Large intestine (tissue), 3 donors: ENCODE measurements around the gene CARHSP1. TPM values are rescaled to one million over a fixed set of nuclear protein-coding genes. Genes with fewer than 3 reads are reported as not detected.

ENCODE experiments used
- DNase-seq, 2 donors: peaks; one replicate each; pipeline versions ENCODE4 v3.0.0 to v3.0.0-alpha.2; 2013
- H3K27ac ChIP-seq: one replicate; pipeline ENCODE4 v1.5.1; 2013; ENCODE audit warnings: low read length
- H3K27me3 ChIP-seq: 2 replicates; pipeline ENCODE4 v1.6.1; 2013; ENCODE audit warnings: low read length; ENCODE audit not compliant: control insufficient read depth, insufficient read depth
- H3K36me3 ChIP-seq: 2 replicates; pipeline ENCODE4 v1.6.1; 2013; ENCODE audit warnings: low read length; ENCODE audit not compliant: control insufficient read depth, insufficient read depth
- H3K4me1 ChIP-seq: one replicate; pipeline ENCODE4 v1.6.1; 2013; ENCODE audit warnings: low read length; ENCODE audit not compliant: control insufficient read depth, insufficient read depth
- H3K4me3 ChIP-seq: one replicate; pipeline ENCODE4 v1.5.1; 2013; ENCODE audit warnings: low read length
- H3K9me3 ChIP-seq: one replicate; pipeline ENCODE4 v1.6.1; 2013; ENCODE audit warnings: mild to moderate bottlenecking, low read depth, low read length, moderate library complexity; ENCODE audit not compliant: control insufficient read depth
- WGBS: methylation state at CpG from one replicate; pipeline ENCODE4 v1.1.5; 2013; ENCODE audit warnings: low lambda C conversion rate; ENCODE audit not compliant: insufficient coverage; 5-methylcytosine and 5-hydroxymethylcytosine counted together
- polyA plus RNA-seq: library from polyadenylated mRNA; unstranded; fragments of 120-200 nt; gene quantifications from one replicate; pipeline ENCODE4 v1.2.1, GENCODE V29; 2013

CARHSP1 gene
- polyA plus RNA-seq, 1 donor: 81.0 TPM

DNA sequence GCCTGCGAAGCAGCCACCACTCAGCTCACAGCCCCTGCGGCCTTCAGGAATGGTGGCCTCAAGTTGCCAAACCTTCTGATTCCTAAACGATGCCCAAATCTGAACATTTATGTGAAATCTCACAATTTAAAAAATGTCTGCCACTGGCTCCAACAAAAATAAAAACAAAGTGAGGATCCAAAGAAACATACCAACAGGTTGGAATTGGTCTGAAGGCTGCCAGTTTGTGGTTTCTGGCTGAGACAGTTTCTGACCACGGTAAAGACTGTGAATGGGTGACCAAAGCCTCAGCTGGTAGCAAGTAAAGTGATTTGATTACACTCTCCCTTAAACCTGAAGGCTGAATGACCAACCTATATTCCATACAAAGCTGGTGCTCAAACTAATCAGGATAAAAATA is 38.3 kb upstream of the CARHSP1 start:
- no peak for DNase-seq
- no peaks in the 10 kb centered on the region for H3K9me3 ChIP-seq
- no CpG with 5 or more reads among the region's 4 CpGs for WGBS
- no peak overlapping the region for H3K27ac ChIP-seq
- H3K4me3 ChIP-seq: no peak overlapping the region
- H3K4me1 ChIP-seq: peaks cover 36% of the 10 kb centered on the region
- peaks cover 89% of the 10 kb centered on the region for H3K36me3 ChIP-seq
- no peaks in the 10 kb centered on the region for H3K27me3 ChIP-seq

DNA sequence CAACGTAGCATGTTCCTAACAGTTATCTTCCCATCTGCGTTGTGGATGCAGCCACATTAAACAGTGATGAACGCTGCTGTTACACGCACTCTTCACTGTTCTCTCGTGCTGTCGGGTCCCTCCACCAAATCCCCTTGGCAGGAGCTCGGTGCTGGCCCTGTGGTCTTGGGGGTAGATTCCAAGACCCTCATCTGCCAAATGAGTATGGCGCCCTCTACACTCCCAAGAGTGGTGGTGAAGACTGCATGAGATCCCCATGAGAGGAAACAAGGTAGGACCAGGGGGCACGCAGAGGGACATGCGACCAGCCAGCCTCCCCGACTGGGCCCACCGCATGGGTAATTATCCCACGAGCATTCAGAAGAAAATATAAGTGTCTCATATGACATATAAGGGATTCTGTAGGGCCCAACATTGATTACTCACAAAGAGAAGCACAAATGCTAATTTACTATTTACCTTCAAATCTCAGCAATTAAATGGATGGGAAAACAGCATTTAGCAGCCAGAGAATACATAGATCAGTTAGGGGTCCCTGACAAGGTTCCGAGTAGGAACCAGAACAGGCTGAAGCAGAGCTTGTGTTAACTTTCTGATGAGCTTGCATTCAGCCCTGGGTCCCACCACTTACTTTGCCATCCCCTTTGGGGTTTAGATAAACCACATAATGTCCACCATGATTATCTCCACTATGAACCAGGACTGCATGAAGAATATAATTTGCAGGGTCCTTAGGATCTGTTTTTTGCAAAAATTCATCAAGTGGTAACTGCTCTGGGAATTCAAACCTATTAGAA is 37.2 kb upstream of the CARHSP1 start:
- Histone ChIP-seq H3K27me3 (no peaks in the 10 kb centered on the region), H3K36me3 (peaks cover 96% of the 10 kb centered on the region), H3K4me3 (no peak overlapping the region), H3K4me1 (peaks cover 28% of the 10 kb centered on the region), H3K27ac (no peak overlapping the region), H3K9me3 (no peaks in the 10 kb centered on the region)
- DNase-seq: no peak
- 100% methylated on average over 1 of the region's 14 CpGs for WGBS

DNA sequence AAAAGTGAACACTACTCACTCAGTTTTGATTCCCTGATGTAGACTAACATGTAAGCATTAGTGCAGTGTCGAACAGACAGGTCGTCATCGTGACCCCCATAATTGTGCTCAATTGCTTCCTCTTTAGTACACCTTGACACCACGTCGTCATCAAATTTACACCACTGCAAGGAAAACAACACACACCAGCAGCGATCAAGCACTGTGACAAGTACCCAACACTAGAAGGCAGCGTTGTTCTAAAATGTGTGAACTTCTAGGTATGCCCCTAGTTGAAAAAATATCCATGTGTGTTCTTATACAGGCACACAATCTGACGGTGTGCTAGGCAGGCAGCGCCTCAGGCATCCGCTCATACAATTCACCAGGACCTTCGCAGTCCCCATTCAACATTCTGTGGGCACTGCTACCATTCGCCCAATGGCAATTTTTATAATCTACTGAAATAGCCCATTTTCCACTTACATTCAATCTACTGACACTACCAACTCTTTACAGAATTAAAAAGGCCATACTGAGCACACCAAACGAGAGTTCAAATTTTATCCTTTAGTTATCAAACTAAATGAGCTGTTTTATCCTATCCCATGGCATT is 36.5 kb upstream of the CARHSP1 start:
- peaks cover 95% of the 10 kb centered on the region for H3K36me3 ChIP-seq
- 52% methylated on average over 2 of the region's 13 CpGs for WGBS
- peaks cover 21% of the 10 kb centered on the region for H3K4me1 ChIP-seq
- H3K4me3 ChIP-seq: no peak overlapping the region
- no peaks in the 10 kb centered on the region for H3K9me3 ChIP-seq
- H3K27me3 ChIP-seq: no peaks in the 10 kb centered on the region
- peak in 1 of 2 donors; percentile 32 for DNase-seq
- H3K27ac ChIP-seq: no peak overlapping the region

DNA sequence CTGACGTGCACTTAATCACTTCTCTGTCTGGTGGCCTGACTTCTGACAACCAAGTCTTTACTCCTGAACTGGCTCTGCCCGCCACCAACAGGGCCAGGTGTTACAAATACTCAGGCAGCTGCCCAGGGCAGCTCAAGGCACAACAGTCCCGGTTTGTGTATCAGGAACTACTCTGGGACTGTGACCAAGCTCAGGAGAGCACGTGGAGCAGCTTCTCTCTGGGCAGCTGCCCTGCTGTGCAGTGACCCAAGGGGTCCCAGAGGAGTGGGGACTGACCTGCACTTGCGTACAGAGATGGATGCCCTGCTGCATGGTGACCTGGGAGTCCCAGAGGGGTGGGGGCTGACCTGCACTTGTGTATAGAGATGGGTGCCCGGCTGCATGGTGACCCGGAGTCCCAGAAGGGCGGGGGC is 35.2 kb upstream of the CARHSP1 start:
- Histone ChIP-seq H3K27ac (no peak overlapping the region), H3K9me3 (no peaks in the 10 kb centered on the region), H3K27me3 (no peaks in the 10 kb centered on the region), H3K4me1 (peaks cover 11% of the 10 kb centered on the region), H3K36me3 (peaks cover 97% of the 10 kb centered on the region), H3K4me3 (no peak overlapping the region)
- no peak for DNase-seq
- WGBS: no CpG with 5 or more reads among the region's 8 CpGs

DNA sequence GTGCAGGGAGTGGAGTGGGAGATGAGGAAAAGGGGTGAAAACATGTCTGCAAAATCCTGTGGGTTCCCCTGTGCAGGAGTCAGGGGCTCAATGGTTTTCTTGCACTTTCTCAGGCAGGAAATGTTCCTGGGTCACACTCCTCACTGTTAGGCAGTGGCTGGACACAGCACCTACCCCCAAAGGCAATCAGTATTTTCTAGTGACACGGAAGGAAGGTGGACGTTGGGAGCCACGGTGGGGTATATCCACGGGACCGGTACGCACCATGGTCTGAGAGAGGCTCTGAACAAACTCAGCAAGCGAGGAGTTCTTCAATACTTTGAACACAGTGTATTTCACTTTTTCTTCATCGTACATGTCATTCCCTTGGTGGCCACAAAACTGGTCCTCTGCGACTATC is 34.2 kb upstream of the CARHSP1 start:
- no peak for DNase-seq
- peaks cover 97% of the 10 kb centered on the region for H3K36me3 ChIP-seq

DNA sequence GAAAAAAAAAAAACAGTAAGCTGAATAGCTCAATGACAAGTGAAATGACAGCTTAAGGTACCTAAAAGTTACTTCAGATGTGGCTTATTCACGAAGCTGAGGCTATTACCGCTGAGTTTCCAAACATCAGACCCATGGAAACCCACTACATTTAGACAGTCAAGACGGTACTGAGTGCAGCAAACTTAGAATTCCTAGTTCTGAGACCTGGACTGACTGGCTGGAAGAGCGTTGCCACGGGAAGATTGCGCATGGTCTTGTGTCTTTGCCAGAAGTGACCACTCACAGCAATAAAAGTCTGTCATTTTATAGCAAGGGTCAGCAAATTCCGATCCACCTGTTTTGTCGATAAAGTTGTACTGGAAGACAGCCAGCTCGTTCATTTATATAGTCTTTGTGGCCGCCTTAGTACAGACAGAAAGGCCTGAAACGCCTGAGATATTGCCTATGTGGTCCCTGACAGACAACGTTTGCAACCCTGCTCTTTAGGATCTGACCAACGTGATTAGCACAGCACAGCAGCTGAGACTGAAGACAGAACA is 32.6 kb upstream of the CARHSP1 start:
- Histone ChIP-seq H3K9me3 (no peaks in the 10 kb centered on the region), H3K27ac (no peak overlapping the region), H3K36me3 (peaks cover 97% of the 10 kb centered on the region), H3K27me3 (no peaks in the 10 kb centered on the region), H3K4me1 (no peaks in the 10 kb centered on the region), H3K4me3 (no peak overlapping the region)
- DNase-seq: no peak
- no CpG with 5 or more reads among the region's 13 CpGs for WGBS

More for the DNA sequence above, 34.2 kb upstream of the CARHSP1 start:
- Histone ChIP-seq H3K27me3 (no peaks in the 10 kb centered on the region), H3K27ac (no peak overlapping the region), H3K9me3 (no peaks in the 10 kb centered on the region), H3K4me1 (peaks cover 2% of the 10 kb centered on the region), H3K4me3 (no peak overlapping the region)
- WGBS: 100% methylated on average over 2 of the region's 9 CpGs

DNA sequence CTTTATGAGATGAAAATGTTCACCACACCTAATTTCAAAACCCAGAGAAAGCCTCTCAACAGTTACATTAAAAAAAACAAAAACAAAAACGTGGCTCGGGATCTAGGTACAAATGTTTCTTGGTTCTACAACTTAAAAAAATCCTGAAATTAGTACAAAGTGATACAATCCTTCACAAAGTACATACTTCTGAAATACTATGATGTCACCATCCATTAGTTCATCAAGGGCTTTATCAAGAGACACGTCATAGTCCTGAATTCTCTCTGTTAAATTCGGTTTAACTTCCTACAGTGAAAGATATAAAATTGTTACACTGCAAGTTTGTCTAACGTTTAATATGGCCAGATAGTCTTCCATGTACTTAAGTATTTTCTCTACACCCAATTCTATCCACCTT is 31.5 kb upstream of the CARHSP1 start:
- Histone ChIP-seq H3K9me3 (no peaks in the 10 kb centered on the region), H3K4me3 (no peak overlapping the region), H3K27ac (no peak overlapping the region), H3K4me1 (no peaks in the 10 kb centered on the region), H3K36me3 (peaks cover 97% of the 10 kb centered on the region), H3K27me3 (no peaks in the 10 kb centered on the region)
- WGBS: 94% methylated on average over 4 of the region's 5 CpGs
- DNase-seq: no peak

DNA sequence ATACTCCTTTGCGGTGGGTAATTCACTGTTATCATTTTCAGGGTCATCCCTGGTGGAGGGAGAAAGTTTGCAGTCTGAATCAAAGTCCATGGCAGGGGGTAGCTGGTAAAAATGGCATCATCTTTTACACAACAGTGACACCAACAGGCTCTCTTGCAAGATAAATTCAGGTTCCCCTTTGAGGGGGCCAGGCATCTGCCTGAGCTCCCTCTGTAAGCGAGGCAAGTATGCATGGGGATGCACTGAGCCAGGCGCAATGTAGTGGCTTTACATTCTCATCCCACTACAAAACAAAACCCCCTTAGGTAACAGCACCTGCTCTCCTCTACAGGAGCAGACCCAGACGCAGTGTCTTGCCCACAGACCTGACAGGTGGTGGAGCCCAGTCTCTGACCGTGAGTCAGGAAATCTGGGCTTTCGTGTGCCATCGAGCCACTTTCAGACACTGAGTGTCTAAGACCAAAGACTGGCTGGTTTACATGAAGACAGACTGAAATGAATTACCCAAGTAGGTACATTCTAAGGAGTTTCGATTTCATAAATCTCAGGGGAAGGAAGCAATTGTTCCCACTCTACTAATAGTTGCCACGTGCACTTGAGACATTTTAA is 31.0 kb upstream of the CARHSP1 start:
- Histone ChIP-seq H3K27ac (no peak overlapping the region), H3K9me3 (no peaks in the 10 kb centered on the region), H3K36me3 (peaks cover 97% of the 10 kb centered on the region), H3K27me3 (no peaks in the 10 kb centered on the region), H3K4me3 (no peak overlapping the region), H3K4me1 (no peaks in the 10 kb centered on the region)
- DNase-seq: no peak
- no CpG with 5 or more reads among the region's 9 CpGs for WGBS

DNA sequence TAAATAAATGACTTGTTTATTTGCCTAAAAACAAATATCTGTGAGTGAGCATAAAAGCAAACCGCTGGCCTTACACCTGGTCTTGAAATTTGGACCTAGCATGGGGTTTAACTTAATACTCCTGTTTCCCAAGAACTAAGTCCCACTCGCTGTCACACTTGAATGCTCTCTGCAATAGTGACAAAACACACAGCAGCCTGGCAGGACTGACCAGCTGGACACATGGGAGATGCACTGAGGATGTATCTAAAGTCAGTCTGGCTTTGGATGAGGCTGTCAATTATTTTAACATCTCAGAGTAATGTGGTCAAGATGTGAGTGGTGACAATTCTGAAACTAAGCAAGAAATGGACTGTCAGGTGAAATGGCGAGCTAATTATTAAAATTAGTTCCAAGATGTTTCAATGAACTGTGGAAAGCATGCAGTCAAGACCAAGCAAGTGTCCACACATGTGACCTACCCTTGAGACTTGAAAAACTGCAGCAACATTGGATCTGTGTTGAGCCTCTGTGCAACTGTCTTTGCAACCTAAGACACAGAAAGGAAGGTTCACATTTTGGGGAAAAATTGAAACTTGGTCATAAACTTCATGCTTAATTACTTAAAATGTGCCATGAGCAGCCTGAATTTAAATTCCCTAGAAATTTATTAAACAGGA is 30.0 kb upstream of the CARHSP1 start:
- Histone ChIP-seq H3K27ac (no peak overlapping the region), H3K9me3 (no peaks in the 10 kb centered on the region), H3K4me1 (no peaks in the 10 kb centered on the region), H3K4me3 (no peak overlapping the region), H3K36me3 (peaks cover 98% of the 10 kb centered on the region), H3K27me3 (no peaks in the 10 kb centered on the region)
- no CpG with 5 or more reads among the region's 3 CpGs for WGBS
- no peak for DNase-seq

DNA sequence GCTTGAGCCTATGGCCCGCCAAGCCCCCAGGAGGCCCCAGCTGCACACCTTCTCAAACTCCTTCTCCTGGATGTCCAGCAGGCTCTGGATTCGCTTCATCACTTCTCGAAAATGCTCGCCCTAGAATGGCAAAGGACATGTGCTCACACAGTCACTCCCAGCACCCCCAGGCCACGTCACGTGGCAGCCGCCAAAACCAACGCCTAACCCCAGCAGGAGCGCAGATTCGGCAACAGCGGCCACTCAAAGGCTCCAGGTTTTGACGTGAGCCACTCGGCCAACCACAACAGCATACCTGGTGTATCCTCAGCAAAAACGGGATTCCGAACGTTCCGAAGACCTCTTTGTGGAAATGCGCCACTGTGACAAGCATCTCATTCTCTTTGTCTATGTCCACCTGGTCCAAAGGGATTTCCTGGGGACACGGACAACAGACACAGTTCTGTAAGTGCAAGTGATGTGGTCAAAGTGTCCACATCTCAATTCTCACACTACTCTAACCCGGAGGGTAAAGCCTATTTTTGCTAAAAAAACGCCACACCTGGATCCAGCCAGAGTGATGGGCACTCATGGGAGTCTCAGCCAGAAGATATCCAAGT is 26.0 kb upstream of the CARHSP1 start:
- no peak for DNase-seq
- Histone ChIP-seq H3K36me3 (peaks cover 95% of the 10 kb centered on the region), H3K9me3 (no peaks in the 10 kb centered on the region), H3K27ac (no peak overlapping the region), H3K4me1 (no peaks in the 10 kb centered on the region), H3K27me3 (no peaks in the 10 kb centered on the region), H3K4me3 (no peak overlapping the region)
- WGBS: no CpG with 5 or more reads among the region's 21 CpGs
